T-helper 17 cell (primary cell): ENCODE results near the gene PTPRM. TPM values are rescaled to one million over a fixed set of nuclear protein-coding genes. Genes with fewer than 3 reads are reported as not detected.

Experiments used
- ATAC-seq: fragments of 150-1000 bp; cut with Tn5 transposase; 2 replicates; pipeline ENCODE4 v1.10.0; 2021; ENCODE audit warnings: mild to moderate bottlenecking, moderate library complexity
- DNase-seq, 3 donors: peaks; one replicate each; pipeline versions ENCODE4 v3.0.0 to v3.0.0-alpha.2; 2020 to 2021
- H3K9me3 ChIP-seq: one replicate; pipeline ENCODE4 v1.7.0; 2013; ENCODE audit warnings: low read length, mild to moderate bottlenecking; ENCODE audit not compliant: control insufficient read depth, poor library complexity, severe bottlenecking
- H3K27ac Mint-ChIP-seq: one replicate; pipeline ENCODE4 v1.8.0; 2022; ENCODE audit warnings: mild to moderate bottlenecking, moderate library complexity, mixed read lengths
- H3K27me3 Mint-ChIP-seq: one replicate; pipeline ENCODE4 v1.8.0; 2022; ENCODE audit warnings: mixed read lengths
- H3K36me3 Mint-ChIP-seq: one replicate; pipeline ENCODE4 v1.8.0; 2022; ENCODE audit warnings: low read depth, mixed read lengths
- H3K4me1 Mint-ChIP-seq: one replicate; pipeline ENCODE4 v1.8.0; 2022; ENCODE audit warnings: mild to moderate bottlenecking, mixed read lengths
- H3K4me3 Mint-ChIP-seq: one replicate; pipeline ENCODE4 v1.8.0; 2022; ENCODE audit warnings: mild to moderate bottlenecking, moderate library complexity, mixed read lengths
- total RNA-seq, 4 donors: library from RNA in 2 of 4; stranded (reverse) in 2 of 4; gene quantifications; one replicate each; pipeline ENCODE4 v1.2.3 and lab custom pipeline; 2022 to 2026

PTPRM gene
- total RNA-seq, 2 donors from 2014 or later = 25.6 to 44.8 TPM

GRCh38 chr18:8411492-8411891 is 844.4 kb downstream of the PTPRM start:
- Mint-ChIP-seq H3K4me1 (no peaks in the 10 kb centered on the region), H3K27ac (no peak overlapping the region)

GRCh38 chr18:8412117-8412516 is 845.0 kb downstream of the PTPRM start:
- Mint-ChIP-seq H3K4me1 (no peaks in the 10 kb centered on the region), H3K27me3 (no peaks in the 10 kb centered on the region), H3K27ac (no peak overlapping the region), H3K4me3 (no peak overlapping the region), H3K36me3 (no peaks in the 10 kb centered on the region)
- ATAC-seq (no peak), DNase-seq (no peak)
- no peaks in the 10 kb centered on the region for H3K9me3 ChIP-seq

More at GRCh38 chr18:8411492-8411891, 844.4 kb downstream of the PTPRM start:
- H3K27me3 Mint-ChIP-seq = no peaks in the 10 kb centered on the region
- H3K9me3 ChIP-seq = no peaks in the 10 kb centered on the region
- DNase-seq (no peak), ATAC-seq (no peak)
- no peak overlapping the region for H3K4me3 Mint-ChIP-seq
- no peaks in the 10 kb centered on the region for H3K36me3 Mint-ChIP-seq

- DNase-seq (no peak), ATAC-seq (no peak)
- no peaks in the 10 kb centered on the region for H3K9me3 ChIP-seq
- Mint-ChIP-seq H3K27me3 (no peaks in the 10 kb centered on the region), H3K4me1 (no peaks in the 10 kb centered on the region), H3K4me3 (no peak overlapping the region), H3K27ac (no peak overlapping the region), H3K36me3 (no peaks in the 10 kb centered on the region)
These were observed 846.1 kb downstream of the PTPRM start for GRCh38 chr18:8413189-8413588.

GRCh38 chr18:8413751-8414150 is 846.6 kb downstream of the PTPRM start:
- Mint-ChIP-seq H3K4me3 (no peak overlapping the region), H3K4me1 (no peaks in the 10 kb centered on the region), H3K27me3 (no peaks in the 10 kb centered on the region), H3K27ac (no peak overlapping the region), H3K36me3 (no peaks in the 10 kb centered on the region)
- no peak for ATAC-seq
- no peaks in the 10 kb centered on the region for H3K9me3 ChIP-seq
- DNase-seq = no peak

GRCh38 chr18:8416212-8417019 is 849.3 kb downstream of the PTPRM start:
- ATAC-seq (no peak), DNase-seq (no peak)
- no peaks in the 10 kb centered on the region for H3K36me3 Mint-ChIP-seq
- H3K9me3 ChIP-seq = no peaks in the 10 kb centered on the region
- no peaks in the 10 kb centered on the region for H3K27me3 Mint-ChIP-seq
- no peaks in the 10 kb centered on the region for H3K4me1 Mint-ChIP-seq
- H3K4me3 Mint-ChIP-seq = no peak overlapping the region
- H3K27ac Mint-ChIP-seq = no peak overlapping the region

- no peak overlapping the region for H3K4me3 Mint-ChIP-seq
- no peak for ATAC-seq
- peaks cover 2% of the 10 kb centered on the region for H3K9me3 ChIP-seq
- no peaks in the 10 kb centered on the region for H3K36me3 Mint-ChIP-seq
- no peak for DNase-seq
- no peak overlapping the region for H3K27ac Mint-ChIP-seq
- peaks cover 7% of the 10 kb centered on the region for H3K27me3 Mint-ChIP-seq
- H3K4me1 Mint-ChIP-seq = no peaks in the 10 kb centered on the region
These were observed 855.3 kb downstream of the PTPRM start for GRCh38 chr18:8422391-8422790.

- no peak for DNase-seq
- no peaks in the 10 kb centered on the region for H3K36me3 Mint-ChIP-seq
- no peak overlapping the region for H3K4me3 Mint-ChIP-seq
- peaks cover 2% of the 10 kb centered on the region for H3K9me3 ChIP-seq
- H3K4me1 Mint-ChIP-seq = no peaks in the 10 kb centered on the region
- peaks cover 7% of the 10 kb centered on the region for H3K27me3 Mint-ChIP-seq
- H3K27ac Mint-ChIP-seq = no peak overlapping the region
- ATAC-seq = no peak
These were observed 856.0 kb downstream of the PTPRM start for GRCh38 chr18:8423051-8423557.

GRCh38 chr18:8424481-8424880 is 857.4 kb downstream of the PTPRM start:
- no peak for DNase-seq
- no peak for ATAC-seq
- peaks cover 2% of the 10 kb centered on the region for H3K9me3 ChIP-seq
- Mint-ChIP-seq H3K36me3 (no peaks in the 10 kb centered on the region), H3K4me3 (no peak overlapping the region), H3K4me1 (no peaks in the 10 kb centered on the region), H3K27ac (no peak overlapping the region), H3K27me3 (peaks cover 7% of the 10 kb centered on the region)

GRCh38 chr18:8424917-8425725 is 858.0 kb downstream of the PTPRM start:
- H3K9me3 ChIP-seq = peaks cover 2% of the 10 kb centered on the region
- H3K27me3 Mint-ChIP-seq = peaks cover 7% of the 10 kb centered on the region
- DNase-seq = no peak
- no peak overlapping the region for H3K27ac Mint-ChIP-seq
- H3K4me3 Mint-ChIP-seq = no peak overlapping the region
- no peak for ATAC-seq
- no peaks in the 10 kb centered on the region for H3K36me3 Mint-ChIP-seq
- H3K4me1 Mint-ChIP-seq = no peaks in the 10 kb centered on the region

- Mint-ChIP-seq H3K36me3 (no peaks in the 10 kb centered on the region), H3K4me3 (no peak overlapping the region), H3K27me3 (peaks cover 7% of the 10 kb centered on the region), H3K4me1 (no peaks in the 10 kb centered on the region), H3K27ac (no peak overlapping the region)
- ATAC-seq = no peak
- DNase-seq = no peak
- peaks cover 2% of the 10 kb centered on the region for H3K9me3 ChIP-seq
These were observed 859.3 kb downstream of the PTPRM start for GRCh38 chr18:8426401-8426800.

- Mint-ChIP-seq H3K36me3 (no peaks in the 10 kb centered on the region), H3K27ac (no peak overlapping the region), H3K4me1 (no peaks in the 10 kb centered on the region), H3K27me3 (peaks cover 7% of the 10 kb centered on the region), H3K4me3 (no peak overlapping the region)
- DNase-seq = no peak
- ATAC-seq = no peak
- H3K9me3 ChIP-seq = peaks cover 2% of the 10 kb centered on the region
These were observed 860.2 kb downstream of the PTPRM start for GRCh38 chr18:8427339-8427738.

GRCh38 chr18:8428951-8429350 is 861.8 kb downstream of the PTPRM start:
- H3K27ac Mint-ChIP-seq = no peak overlapping the region
- H3K9me3 ChIP-seq = peaks cover 2% of the 10 kb centered on the region

GRCh38 chr18:8431036-8431435 is 863.9 kb downstream of the PTPRM start:
- no peak overlapping the region for H3K4me3 Mint-ChIP-seq
- H3K27ac Mint-ChIP-seq = no peak overlapping the region
- H3K27me3 Mint-ChIP-seq = no peaks in the 10 kb centered on the region
- H3K36me3 Mint-ChIP-seq = no peaks in the 10 kb centered on the region
- no peaks in the 10 kb centered on the region for H3K4me1 Mint-ChIP-seq
- no peak for ATAC-seq
- DNase-seq = no peak
- peaks cover 2% of the 10 kb centered on the region for H3K9me3 ChIP-seq

More at GRCh38 chr18:8428951-8429350, 861.8 kb downstream of the PTPRM start:
- no peak for DNase-seq
- no peak overlapping the region for H3K4me3 Mint-ChIP-seq
- no peaks in the 10 kb centered on the region for H3K4me1 Mint-ChIP-seq
- ATAC-seq = no peak
- H3K27me3 Mint-ChIP-seq = peaks cover 7% of the 10 kb centered on the region
- no peaks in the 10 kb centered on the region for H3K36me3 Mint-ChIP-seq
